Stimulated activated CD4-positive, alpha-beta T cell treated with anti-CD3 and anti-CD28 coated beads, Interleukin-15, amount 100 ng/mL, for 48 hours (primary cell): ENCODE results near the gene CELF2.

ENCODE experiments used
- DNase-seq, 2 donors: peaks; one replicate each; pipeline ENCODE4 v3.0.0-alpha.2; 2020; ENCODE audit warnings: low read depth in 2 of 2

Gene CELF2

DNA sequence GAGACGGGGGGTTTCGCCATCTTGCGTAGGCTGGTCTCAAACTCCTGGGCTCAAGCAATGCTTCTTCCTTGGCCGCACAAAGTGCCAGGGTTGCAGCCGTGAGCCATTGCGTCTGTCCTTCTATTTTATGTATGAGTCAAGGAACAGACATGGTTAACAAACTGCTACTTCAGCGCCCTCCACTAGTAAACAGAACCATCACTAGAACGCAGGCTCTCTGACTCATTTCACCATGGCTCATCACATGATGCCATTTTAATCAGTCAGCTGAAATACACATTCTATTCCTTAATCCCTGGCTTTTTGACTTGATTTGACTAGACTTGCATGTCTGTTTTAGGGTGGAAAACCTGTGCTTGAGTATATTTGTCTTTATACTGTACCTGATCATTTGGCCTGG, 41.3 kb downstream of the CELF2 start:
- no peak for DNase-seq

DNA sequence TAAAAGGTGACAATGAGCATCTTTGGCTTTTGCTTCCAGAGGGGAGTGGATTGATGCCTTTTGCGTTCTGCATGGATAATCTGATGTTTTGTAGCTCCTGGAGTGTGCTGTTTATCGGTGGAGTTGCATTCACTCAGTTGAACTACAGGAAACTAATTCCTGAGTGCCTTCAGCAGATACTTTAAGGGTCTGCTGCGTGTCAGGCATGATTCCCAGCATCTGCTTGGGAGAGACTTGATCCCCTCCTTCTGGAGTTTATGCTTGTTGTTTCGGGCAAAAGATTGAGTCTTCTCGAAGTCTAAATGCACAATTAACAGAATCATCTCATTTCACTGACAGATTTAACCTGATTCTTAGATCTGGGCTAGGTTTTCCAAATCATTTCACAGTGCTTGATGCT, 46.2 kb downstream of the CELF2 start:
- no peak for DNase-seq

DNA sequence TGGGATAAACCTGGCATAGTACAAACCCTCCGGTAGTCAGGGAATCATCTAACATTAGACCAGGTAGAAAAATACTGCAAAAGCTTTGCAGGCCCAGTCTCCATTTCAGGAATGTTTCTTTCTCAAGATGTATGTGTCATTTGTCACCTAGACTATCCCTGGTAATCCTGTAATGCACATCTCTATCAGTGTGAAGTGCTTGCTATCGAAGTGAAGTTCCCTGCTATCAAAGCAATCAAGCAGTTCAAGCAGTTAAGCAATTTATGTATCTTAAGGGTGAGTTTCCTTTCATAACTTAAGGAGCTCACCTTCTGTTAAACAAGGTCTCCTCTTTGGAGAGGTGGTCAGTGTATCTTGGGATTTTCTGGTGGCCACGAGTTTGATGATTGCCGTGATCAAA, 47.2 kb downstream of the CELF2 start:
- no peak for DNase-seq

DNA sequence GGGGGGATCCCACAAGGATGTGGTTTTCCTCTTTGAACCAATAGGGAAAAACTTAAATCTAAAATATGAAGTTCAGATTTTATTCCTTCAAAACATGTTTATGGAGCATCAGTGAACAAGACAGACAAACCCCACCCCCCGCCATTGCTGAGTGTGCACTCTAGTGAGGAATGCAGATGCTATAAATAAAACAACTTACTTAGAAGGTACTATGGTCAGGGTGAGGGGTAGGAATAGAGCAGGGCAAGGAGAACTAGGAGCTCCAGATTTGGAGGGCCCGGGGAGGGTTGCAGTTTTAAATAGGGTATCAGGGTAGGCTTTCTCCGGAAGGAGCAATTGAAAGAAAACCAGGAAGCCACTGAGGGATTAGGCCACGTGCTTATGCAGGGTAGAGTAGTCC, 47.9 kb downstream of the CELF2 start:
- no peak for DNase-seq

DNA sequence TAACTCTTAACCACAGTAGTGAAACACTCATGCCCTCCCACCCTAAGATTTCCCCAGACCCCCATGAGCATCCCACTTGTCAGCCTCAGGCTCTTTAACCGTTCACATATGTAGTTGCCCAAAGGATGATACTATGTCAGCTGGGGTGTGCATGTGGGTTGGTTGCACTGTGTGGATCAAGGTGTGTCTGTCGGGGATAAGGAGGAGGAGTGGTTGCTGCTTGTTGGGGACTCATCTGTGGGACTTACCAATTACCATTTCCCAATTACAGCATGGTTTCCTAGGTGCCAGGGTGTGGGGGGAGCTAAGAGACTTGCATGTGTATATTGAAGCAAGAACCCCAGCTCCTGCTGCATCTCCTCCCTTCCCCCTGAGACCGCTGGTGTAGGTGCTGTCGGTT, 48.8 kb downstream of the CELF2 start:
- DNase-seq = no peak

DNA sequence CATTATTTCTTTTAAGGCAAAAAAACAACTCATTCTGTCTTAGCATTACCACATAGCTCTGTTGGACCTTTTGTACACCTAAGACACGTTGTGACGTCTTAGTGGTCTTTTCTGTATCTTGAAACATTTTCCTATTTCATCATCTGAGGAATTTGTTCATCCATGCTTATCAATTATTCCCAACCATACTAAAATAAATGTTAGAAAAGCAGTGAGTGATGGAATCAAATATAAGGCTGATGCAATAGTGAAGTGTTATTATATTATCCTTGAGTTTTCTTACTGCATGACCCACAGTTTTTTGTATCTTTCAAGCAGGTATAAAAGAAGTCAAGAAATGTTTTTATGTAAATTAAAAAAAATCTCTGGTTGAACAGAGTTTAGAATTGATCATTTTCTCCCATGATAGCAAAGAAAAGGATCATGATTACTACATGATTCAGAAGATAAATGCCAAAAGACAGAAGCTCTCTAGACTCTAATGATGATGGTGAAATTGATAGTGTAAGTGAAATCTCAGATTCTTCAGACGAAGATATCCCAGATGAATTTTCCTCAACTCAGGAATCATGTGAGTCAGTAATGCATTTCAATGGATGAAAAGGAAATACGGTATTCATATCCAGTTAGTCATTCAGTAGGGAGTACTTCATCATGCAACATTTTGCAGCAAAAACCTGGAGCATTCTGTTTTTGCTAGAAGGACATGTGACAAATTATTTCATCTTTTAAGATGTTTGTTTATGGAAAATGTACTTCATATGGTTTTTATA, 51.4 kb downstream of the CELF2 start:
- no peak for DNase-seq

DNA sequence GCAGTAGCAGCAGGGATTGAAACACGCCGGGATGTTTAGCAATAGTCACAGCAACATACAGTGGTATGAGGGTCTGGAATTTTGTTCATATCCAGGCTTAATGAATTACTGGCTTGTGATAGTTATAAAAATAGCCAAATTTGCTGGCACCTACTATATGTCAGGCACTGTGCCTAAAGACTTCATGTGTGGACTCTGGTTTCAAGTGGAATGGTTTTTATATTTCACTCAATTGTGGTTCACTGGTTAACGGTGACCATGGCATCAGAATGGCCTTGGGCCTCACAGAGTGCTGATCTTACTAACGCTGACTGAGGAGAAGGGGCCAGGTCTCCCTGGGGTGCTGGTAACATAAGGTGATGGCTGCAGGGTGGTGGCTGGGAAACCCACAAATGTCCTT, 55.7 kb downstream of the CELF2 start:
- DNase-seq = no peak

DNA sequence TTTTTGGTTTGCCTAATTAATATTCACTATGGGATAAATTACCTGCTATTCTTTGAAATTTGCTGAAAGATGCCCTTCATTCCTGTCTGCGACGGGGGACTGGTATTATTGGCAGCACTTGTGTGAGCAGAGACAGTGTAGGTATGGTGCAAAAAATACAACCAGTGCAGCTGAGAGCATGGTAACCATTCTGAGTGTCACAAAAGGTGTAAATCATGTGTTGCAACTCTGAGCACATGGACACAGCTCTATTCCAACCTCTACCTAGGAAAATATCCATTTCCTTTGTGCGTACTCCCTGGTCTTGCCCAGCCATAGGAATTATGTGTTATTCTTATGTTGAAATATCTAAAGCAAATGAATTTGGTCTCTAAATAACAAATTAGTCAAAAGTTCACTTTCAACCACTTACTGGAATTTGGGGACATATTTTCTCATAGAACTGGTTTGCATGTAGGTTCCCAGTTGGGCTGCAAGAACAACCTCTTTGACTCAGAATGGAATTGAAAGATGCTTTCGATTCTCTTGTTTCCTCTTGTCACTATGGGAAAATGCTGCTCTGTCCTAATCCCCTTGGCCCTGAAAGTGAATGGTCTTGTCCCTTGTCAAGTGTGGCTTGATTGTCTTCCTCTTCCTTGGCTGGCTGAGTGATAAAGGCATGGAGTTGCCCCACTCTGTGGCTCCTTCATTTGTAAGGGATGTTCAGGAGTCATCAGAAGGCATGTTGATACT, 57.0 kb downstream of the CELF2 start:
- no peak for DNase-seq

DNA sequence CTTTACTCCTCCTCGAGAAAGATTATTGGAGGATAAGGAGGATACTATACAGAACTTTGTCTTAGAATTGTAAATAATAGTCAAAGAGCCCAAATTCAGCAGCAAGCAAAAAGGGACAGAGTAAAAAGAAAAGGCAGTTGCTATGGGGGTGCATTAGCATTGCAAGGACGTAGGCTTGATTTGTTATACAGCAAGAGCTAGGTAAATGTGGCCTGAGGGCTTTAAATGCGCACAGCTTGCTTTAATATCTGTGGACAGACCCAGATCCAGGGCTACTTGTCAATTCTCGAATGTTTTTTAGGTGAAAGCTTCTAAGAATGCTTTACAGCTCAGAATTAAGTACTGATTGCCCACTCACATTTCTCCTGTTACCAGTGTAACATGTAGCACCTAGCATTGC, 58.5 kb downstream of the CELF2 start:
- DNase-seq = no peak

DNA sequence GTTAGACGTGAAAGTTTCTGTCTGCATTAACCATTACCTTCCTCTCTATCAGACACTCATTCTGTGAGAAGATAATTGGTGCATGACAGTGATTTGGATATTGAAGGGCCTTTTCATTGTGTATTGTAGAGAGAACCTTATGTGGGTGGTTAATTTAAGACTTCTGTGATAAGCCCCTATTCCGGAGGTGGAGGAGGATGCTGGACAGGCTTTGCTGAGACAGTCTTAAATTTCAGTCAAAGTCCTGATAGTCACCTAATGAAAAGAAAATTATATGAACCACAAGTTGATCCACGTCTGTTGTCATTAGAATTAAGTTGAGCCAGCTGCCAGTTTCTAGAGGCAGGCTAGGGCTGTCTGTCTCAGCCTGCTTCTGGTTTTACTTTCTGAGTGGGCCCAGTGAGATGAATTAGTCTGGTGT, 62.9 kb downstream of the CELF2 start:
- no peak for DNase-seq

DNA sequence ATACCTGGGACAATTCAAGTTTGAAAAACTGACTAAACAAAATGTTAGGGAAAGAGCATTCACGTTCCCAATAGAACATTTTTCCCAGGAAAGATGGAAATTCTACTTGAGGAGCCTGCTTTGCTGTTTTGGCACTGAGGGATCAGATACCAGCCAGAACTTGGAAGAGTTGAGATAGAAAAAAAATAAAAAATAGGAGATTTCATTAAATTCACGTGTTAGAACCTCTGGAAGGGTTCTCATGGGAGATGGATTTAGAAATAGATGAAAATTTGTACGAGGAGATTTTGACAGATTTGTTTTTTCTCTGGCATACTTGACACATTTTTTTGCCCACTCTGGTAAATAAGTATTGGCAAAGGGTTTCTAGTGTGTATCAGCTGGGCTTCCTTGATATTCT, 63.7 kb downstream of the CELF2 start:
- no peak for DNase-seq

DNA sequence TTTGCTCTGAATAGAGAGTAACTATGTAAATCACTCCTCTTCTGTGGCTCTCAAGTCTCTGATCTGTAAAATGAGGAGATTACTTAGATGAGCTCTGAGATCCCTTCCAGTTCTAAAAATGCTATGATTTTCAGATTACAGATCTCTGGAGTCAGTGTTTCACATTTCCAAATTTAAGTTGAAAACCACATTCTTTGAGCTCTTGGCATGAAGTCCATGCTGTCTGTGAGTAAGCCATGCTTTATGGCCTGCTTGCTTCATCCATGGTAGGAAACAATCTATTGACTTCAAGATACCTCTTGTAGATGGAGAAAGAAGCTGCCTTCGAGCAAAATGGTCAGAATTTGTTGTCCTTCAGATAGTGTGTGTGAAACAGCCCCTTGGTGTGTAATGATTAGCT, 64.9 kb downstream of the CELF2 start:
- no peak for DNase-seq

DNA sequence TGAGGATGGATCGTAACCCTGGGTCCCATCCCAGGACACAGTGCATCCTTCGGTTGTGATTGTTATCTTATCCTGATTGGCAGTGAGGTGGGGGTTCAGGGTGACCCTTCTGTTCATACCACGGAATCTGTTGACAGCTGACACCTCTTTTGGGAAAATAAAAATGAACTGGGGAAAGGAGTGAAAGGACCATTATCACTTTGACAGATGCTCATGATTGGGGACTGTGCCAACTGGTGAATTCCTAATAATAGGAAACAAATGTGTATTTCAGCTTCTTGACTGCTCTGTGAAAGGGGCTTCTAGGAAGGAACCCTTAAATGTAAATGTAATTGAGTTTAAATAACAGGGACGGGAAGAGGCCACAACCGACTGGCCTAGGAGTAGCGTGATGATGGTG, 65.4 kb downstream of the CELF2 start:
- no peak for DNase-seq

DNA sequence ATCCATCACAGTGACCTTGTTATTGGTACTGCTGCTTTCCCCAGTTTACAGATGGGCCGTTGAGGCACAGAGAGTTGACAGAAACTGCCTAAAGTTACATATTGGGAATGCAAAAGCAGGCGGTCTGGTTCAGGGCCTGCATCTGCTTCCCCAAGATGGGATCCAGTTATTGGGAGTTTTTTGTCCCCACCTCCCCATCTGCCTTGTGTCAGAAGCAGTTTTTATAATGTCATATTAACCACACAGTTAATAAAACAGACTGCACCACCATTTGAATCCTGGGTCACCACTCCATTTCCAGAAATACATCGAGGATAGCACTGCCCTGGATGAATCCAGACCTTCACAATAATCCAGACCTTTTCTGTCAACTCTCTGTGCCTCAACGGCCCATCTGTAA, 67.9 kb downstream of the CELF2 start:
- DNase-seq = no peak

DNA sequence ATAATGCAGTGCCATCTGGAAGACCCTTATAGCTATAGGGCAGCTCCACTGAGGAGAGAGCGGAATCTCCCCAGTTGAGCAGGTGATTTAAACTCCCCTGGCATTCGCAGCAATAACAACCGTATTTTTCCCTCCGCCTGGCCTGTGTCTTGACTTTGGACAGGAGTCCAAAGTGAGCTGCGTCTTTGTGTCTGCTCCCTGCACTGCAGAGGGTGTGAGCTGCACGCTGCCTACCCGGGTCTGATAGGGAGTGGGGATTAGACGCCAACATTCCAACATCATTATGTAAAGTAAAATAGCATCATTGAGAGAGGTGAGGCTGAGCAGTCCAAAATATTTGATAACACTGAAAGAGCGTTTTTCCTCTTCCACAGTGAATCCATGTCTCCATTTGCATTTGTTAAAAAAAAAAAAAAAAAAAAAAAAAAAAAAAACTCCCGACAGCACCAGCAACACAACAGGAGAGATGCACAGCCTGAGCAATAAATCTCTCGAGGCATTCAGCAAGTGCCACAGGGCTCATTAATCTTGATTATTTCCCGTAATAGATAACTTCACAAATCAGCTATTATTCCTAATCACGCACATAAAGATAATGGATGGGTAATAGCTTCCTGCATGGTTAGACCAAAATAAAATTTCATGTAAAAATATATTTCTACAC, 68.6 kb downstream of the CELF2 start:
- DNase-seq = no peak

DNA sequence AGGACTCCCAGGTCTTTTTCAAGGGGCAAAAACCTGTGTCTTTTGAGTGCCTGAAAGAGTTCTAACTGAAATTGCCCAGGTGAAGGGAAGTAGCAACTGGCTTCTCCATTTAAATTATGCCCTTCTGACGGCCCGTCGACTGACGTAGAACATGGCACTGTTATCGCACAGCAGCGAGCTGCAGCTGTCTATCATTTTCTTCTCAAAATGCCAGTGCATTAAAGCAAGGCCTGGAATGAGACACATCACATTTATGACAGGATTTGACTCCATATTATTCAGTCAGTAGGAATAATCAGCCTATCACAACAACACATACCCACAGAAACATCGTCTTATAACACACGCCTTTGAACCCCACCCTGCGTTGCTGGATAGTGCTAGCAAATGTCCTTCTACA, 69.7 kb downstream of the CELF2 start:
- DNase-seq = no peak

DNA sequence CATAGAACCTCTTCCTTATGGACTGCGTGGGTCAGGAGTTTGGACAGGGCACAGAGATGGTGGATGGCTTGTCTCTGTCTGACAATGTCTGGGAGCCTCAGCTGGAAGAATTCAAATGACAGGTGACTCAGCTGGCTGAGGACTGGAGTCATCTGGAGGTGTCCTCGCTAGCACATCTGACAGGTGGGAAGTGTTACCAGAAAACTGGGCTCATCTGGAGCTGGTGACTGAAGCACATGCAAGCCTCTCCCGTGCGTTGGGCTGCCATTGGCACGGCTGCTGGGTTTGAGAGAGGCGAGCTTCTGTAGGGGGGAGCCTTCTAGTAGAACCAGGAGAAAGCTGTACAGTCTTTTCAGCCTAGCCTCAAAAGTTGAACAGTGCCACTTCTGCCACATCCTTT, 71.0 kb downstream of the CELF2 start:
- no peak for DNase-seq

DNA sequence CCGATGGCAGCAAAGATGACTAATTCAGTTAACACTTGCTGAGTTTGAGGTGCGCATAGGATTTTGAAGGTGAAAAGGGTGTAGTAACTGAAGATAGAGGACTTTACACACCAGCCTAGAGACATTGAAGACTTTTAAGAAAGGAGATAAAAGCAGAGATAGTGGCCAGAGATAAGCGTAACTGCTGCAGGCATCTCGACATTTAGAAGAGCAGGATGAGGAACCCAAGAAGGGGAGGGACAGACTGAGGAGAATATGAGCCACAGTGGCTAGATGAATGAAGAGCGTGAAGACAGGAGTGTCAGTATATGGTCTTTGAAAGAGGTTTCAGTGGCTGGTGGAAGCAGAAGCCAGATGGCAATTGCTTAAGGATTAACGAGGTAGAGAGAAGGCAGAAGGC, 71.6 kb downstream of the CELF2 start:
- no peak for DNase-seq

DNA sequence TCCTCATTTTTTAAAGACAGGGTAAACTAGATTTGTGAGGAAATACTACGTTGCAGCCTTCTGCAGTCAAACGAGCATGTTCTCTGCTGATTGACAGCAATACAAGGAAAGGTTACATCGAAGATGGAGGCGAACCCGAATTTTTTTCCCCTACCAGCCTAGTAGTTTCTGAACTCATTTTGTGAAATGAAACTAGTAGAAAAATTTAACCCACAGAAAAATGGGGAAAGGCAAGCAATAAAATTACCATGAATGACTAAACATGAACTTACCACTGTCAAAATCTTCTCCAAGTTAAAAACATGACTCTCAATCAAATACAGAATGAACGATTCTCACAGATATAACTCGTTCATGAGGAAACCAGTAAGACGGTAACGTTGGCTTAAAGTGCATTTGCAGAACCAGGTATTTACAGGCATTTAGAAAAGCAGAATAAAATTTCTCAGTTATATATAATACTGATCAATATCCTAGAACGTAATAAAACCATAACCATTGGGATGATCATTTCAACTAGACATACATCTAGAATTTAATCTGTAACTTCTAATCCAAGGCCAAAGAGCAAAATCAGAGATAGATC, 73.9 kb downstream of the CELF2 start:
- DNase-seq = no peak

DNA sequence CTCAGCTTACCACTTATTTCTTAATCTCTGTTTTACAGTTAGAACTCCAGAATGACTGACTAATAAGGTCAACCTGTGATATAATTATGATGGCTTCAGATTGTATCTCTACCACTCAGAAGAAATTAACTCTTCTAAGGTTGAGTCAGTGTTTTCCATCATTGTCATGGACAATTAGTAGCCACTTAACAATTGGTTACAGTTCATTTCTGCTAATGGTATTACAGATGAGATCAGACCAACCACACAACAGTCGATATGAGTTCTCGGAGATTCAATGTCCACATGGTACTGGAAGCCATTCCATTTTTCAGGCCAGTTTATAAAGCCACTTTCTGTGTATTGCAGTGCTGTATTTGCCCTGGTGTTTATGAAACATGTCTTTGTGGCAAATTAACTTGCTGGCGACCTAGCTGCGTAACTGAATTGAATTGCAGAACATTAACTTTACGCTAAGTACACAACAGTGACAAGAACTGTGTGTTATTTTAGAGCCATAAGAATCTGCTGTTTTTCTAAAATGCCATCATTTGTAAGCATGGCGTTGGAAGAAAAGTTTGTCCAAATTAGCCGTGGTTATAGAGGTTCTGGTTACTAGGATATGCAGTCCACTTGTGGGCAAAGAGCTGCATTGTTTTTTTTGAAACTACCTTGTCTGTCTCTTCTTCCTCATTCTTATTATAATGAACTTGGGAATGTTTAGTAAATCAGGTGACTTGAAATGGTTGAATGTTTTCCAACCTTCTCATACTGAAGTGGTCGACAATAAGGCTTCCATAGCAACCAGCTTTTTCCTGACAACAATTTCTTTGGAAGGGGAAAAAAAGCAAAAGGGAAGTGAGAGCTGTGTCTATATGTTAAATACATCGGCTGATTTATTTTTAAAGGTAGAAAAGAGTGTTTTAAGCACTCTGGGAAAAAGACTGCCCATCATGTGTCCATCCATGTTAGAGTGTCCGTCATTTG, 76.4 kb downstream of the CELF2 start:
- no peak for DNase-seq

DNA sequence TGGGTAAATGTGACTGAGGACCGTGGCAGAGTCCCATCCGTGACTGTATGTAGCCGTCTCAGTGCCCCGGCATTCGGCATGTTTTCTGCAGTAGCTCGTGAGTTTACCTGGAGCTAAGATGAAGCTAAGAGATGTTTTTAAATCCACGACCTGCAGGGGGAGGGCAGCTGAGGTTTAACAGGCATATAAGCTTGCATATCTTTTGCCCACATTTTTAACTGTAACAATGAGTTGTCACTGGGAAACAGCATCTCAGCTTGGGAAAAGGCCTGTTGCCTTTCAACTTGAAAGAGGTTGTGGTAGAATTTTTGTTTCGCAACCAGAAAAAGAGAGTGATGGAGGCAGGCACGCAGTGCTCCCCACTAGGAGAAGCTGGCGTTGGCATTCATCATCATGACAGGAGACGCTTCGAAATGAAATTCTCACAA, 77.7 kb downstream of the CELF2 start:
- DNase-seq = no peak
